Activated naive CD4-positive, alpha-beta T cell treated with anti-CD3 and anti-CD28 coated beads, Interleukin-2, amount 10 ng/mL, durations not matched to agents 7 days and 5 days (primary cell): ENCODE measurements around the gene TRUB1.
"Not testable (repeated sequence)": the region's sequence is repeated elsewhere in the genome, so short reads cannot be mapped to it uniquely, and the experiment has no call there.

Experiments
- CTCF ChIA-PET: fragments of 350-600 bp; sonication (Branson Sonifier 250); formaldehyde crosslinking; loops from one replicate; lab custom pipeline; 2021; ENCODE audit warnings: antibody characterized with exemption; lab: Charles Lee
- DNase-seq: peaks from one replicate; pipeline ENCODE4 v3.0.0-alpha.2; 2020
- H3K27ac Mint-ChIP-seq: one replicate; pipeline ENCODE4 v1.8.0; 2021; ENCODE audit warnings: mild to moderate bottlenecking, moderate library complexity, mixed read lengths
- H3K27me3 Mint-ChIP-seq: one replicate; pipeline ENCODE4 v1.8.0; 2021; ENCODE audit warnings: mild to moderate bottlenecking, mixed read lengths
- H3K36me3 Mint-ChIP-seq: one replicate; pipeline ENCODE4 v1.8.0; 2021; ENCODE audit warnings: mixed read lengths
- H3K4me1 Mint-ChIP-seq: one replicate; pipeline ENCODE4 v1.8.0; 2021; ENCODE audit warnings: mixed read lengths
- H3K4me3 Mint-ChIP-seq: one replicate; pipeline ENCODE4 v1.8.0; 2021; ENCODE audit warnings: mild to moderate bottlenecking, moderate library complexity, mixed read lengths
- H3K9me3 Mint-ChIP-seq: one replicate; pipeline ENCODE4 v1.8.0; 2021; ENCODE audit warnings: mixed read lengths

Gene TRUB1

GRCh38 chr10:114933588-114933987 lies 4.4 kb upstream of the TRUB1 start:
- H3K9me3 Mint-ChIP-seq: peaks cover 6% of the 10 kb centered on the region
- H3K27ac Mint-ChIP-seq: no peak overlapping the region
- DNase-seq: no peak
- no peaks in the 10 kb centered on the region for H3K36me3 Mint-ChIP-seq
- H3K4me1 Mint-ChIP-seq: peaks cover 2% of the 10 kb centered on the region
- no peak overlapping the region for H3K4me3 Mint-ChIP-seq
- H3K27me3 Mint-ChIP-seq: peaks cover 4% of the 10 kb centered on the region
- CTCF ChIA-PET: interaction anchor here (1.4 kb wide), 1 partner anchor 54 kb away, joined by 3 read pairs; no protein-coding TSS in a partner anchor

- H3K27me3 Mint-ChIP-seq, H3K4me1 Mint-ChIP-seq, DNase-seq, H3K36me3 Mint-ChIP-seq, H3K9me3 Mint-ChIP-seq, H3K4me3 Mint-ChIP-seq, H3K27ac Mint-ChIP-seq: not testable (repeated sequence)
- CTCF ChIA-PET: interaction anchor here (1.4 kb wide), 1 partner anchor 54 kb away, joined by 3 read pairs; no protein-coding TSS in a partner anchor
These were observed 4.0 kb upstream of the TRUB1 start for GRCh38 chr10:114933995-114934394.

- H3K27me3 Mint-ChIP-seq: no peaks in the 10 kb centered on the region
- H3K4me1 Mint-ChIP-seq: peaks cover 22% of the 10 kb centered on the region
- H3K4me3 Mint-ChIP-seq: peak overlapping the region; percentile 97
- H3K9me3 Mint-ChIP-seq: no peaks in the 10 kb centered on the region
- CTCF ChIA-PET: interaction anchor here (1.1 kb wide), 1 partner anchor 61 kb away, joined by 3 read pairs; no protein-coding TSS in a partner anchor
- no peak for DNase-seq
- peaks cover 9% of the 10 kb centered on the region for H3K36me3 Mint-ChIP-seq
- peak overlapping the region; percentile 95 for H3K27ac Mint-ChIP-seq
These were observed 830 bp downstream of the TRUB1 start for GRCh38 chr10:114938856-114939193.

GRCh38 chr10:114940735-114941134 lies 2.7 kb downstream of the TRUB1 start:
- Mint-ChIP-seq H3K4me3 (no peak overlapping the region), H3K4me1 (peaks cover 22% of the 10 kb centered on the region), H3K36me3 (peaks cover 17% of the 10 kb centered on the region), H3K9me3 (no peaks in the 10 kb centered on the region), H3K27ac (no peak overlapping the region), H3K27me3 (no peaks in the 10 kb centered on the region)
- CTCF ChIA-PET: no interaction called here
- no peak for DNase-seq

GRCh38 chr10:114943000-114943399 lies 5.0 kb downstream of the TRUB1 start:
- CTCF ChIA-PET: interaction anchor here (1.1 kb wide), 1 partner anchor 66 kb away, joined by 3 read pairs; no protein-coding TSS in a partner anchor
- Mint-ChIP-seq H3K4me3 (no peak overlapping the region), H3K27me3 (no peaks in the 10 kb centered on the region)

DNA sequence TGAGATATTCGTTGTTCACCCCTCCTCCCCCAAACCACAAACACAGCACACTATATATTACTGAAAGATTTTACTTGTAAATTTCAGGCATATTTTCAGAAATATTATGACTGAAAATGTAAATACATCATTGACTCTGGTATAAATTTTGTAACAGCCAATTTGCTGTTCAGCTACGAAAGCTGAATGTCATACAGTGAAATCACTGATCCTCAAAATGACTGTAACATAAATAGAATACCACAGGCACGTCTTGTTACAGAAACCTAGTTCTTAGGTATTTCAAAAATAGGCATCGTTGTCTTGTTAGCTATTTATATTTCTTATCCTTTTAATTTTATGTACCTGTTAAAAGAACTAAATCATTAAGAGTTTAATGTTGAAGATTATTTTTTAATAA lies 15.1 kb downstream of the TRUB1 start:
- H3K4me3 Mint-ChIP-seq: no peak overlapping the region
- peaks cover 11% of the 10 kb centered on the region for H3K4me1 Mint-ChIP-seq
- no peaks in the 10 kb centered on the region for H3K9me3 Mint-ChIP-seq
- no peaks in the 10 kb centered on the region for H3K27me3 Mint-ChIP-seq
- DNase-seq: no peak
- peaks cover 31% of the 10 kb centered on the region for H3K36me3 Mint-ChIP-seq
- H3K27ac Mint-ChIP-seq: no peak overlapping the region
- CTCF ChIA-PET: no interaction called here

More at GRCh38 chr10:114943000-114943399, 5.0 kb downstream of the TRUB1 start:
- Mint-ChIP-seq H3K27ac (no peak overlapping the region), H3K9me3 (no peaks in the 10 kb centered on the region), H3K36me3 (peaks cover 22% of the 10 kb centered on the region), H3K4me1 (peaks cover 21% of the 10 kb centered on the region)
- DNase-seq: no peak

DNA sequence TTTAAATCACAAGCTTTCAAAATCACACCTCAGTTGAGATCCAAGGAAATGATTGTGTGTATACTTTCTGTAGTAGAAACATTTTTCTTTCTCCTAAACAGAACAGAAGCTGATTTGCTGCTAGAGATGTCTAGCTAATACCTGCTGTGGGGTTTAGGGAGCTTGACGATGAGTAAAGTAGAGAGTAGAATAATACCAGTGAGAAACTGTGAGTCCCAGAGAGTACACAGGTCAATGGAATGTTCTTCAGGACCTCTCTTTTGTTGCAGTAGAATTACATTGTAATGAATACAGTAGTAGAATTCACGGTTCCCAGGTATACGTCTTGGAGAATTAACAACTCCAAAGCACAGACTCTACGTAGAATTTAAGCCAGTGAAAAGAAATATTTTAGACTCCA lies 18.0 kb downstream of the TRUB1 start:
- Mint-ChIP-seq H3K9me3 (no peaks in the 10 kb centered on the region), H3K36me3 (peaks cover 23% of the 10 kb centered on the region), H3K27ac (no peak overlapping the region), H3K4me3 (no peak overlapping the region), H3K27me3 (no peaks in the 10 kb centered on the region), H3K4me1 (peaks cover 11% of the 10 kb centered on the region)
- no peak for DNase-seq
- CTCF ChIA-PET: no interaction called here

GRCh38 chr10:114956466-114956865 lies 18.5 kb downstream of the TRUB1 start:
- Mint-ChIP-seq H3K27me3 (no peaks in the 10 kb centered on the region), H3K27ac (no peak overlapping the region), H3K4me3 (no peak overlapping the region), H3K36me3 (peaks cover 27% of the 10 kb centered on the region), H3K4me1 (peaks cover 11% of the 10 kb centered on the region), H3K9me3 (no peaks in the 10 kb centered on the region)
- CTCF ChIA-PET: no interaction called here
- DNase-seq: no peak

DNA sequence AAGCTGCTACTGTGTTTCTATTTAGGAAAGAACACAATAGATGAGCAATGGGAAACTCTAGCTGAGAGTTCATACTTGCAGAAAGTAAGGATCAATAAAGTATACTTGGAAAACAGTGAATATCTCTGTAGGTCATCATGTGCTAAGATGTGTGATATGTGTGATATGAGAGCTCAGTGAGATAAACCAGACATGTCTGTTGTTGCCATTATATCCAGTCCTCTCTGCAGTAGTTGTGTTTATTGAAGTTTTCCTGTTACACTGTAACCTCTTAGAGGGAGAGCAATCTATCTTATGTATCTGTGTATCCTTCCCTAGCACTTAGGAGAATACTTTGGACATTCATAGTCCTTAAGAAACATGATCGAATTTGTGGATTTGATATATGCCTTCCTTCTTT lies 19.1 kb downstream of the TRUB1 start:
- Mint-ChIP-seq H3K4me3 (no peak overlapping the region), H3K4me1 (peaks cover 11% of the 10 kb centered on the region), H3K27ac (no peak overlapping the region), H3K27me3 (no peaks in the 10 kb centered on the region), H3K9me3 (no peaks in the 10 kb centered on the region), H3K36me3 (peaks cover 27% of the 10 kb centered on the region)
- no peak for DNase-seq
- CTCF ChIA-PET: no interaction called here

GRCh38 chr10:114957673-114958072 lies 19.7 kb downstream of the TRUB1 start:
- Mint-ChIP-seq H3K27ac (no peak overlapping the region), H3K36me3 (peaks cover 30% of the 10 kb centered on the region), H3K27me3 (no peaks in the 10 kb centered on the region), H3K4me3 (no peak overlapping the region), H3K4me1 (peaks cover 11% of the 10 kb centered on the region), H3K9me3 (no peaks in the 10 kb centered on the region)
- CTCF ChIA-PET: no interaction called here
- DNase-seq: no peak

GRCh38 chr10:114962441-114962840 lies 24.4 kb downstream of the TRUB1 start:
- H3K4me3 Mint-ChIP-seq: no peak overlapping the region
- DNase-seq: no peak
- H3K4me1 Mint-ChIP-seq: no peaks in the 10 kb centered on the region
- CTCF ChIA-PET: no interaction called here
- no peaks in the 10 kb centered on the region for H3K9me3 Mint-ChIP-seq
- no peaks in the 10 kb centered on the region for H3K27me3 Mint-ChIP-seq
- H3K36me3 Mint-ChIP-seq: peaks cover 32% of the 10 kb centered on the region
- H3K27ac Mint-ChIP-seq: no peak overlapping the region

DNA sequence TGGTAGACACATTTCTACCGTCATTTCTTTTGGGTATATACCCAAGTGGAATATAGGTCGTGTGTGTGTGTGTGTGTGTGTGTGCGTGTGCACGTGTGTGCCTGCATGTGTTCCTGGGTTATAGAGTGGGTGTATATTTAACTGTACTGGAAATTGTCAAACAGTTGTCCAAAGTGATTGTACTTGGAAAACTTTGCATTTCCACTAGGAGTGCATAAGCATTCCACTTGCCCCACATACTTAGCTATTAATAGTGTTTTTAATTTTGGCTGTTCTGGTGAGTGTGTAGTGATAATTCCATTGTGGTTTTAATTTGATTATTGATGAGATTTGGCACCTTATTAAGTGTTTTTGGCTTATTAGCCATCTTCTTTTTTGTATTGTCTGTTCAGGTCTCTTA lies 25.9 kb downstream of the TRUB1 start:
- no peaks in the 10 kb centered on the region for H3K9me3 Mint-ChIP-seq
- H3K27ac Mint-ChIP-seq: no peak overlapping the region
- H3K36me3 Mint-ChIP-seq: peaks cover 32% of the 10 kb centered on the region
- CTCF ChIA-PET: no interaction called here
- no peak overlapping the region for H3K4me3 Mint-ChIP-seq
- DNase-seq: no peak
- no peaks in the 10 kb centered on the region for H3K4me1 Mint-ChIP-seq
- no peaks in the 10 kb centered on the region for H3K27me3 Mint-ChIP-seq

DNA sequence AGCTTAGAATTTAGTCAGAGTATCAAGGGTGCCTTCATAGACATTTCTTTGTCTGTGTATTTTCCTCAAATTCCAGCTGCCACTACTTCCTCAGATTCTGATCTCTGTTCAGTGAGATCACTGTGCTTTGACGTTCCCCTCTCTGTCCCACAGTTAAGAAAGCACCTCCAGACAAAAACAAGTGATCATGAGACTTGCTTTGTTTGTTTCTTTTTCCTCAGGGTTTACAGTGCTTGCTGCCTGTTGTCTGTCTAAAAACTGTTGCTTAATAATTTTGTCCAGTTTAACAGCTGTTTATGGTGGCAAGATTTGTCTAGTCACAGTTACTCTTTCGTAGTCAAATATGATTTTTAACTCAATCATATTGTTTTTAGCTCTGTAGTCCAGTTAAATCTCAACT lies 29.1 kb downstream of the TRUB1 start:
- H3K36me3 Mint-ChIP-seq: peaks cover 20% of the 10 kb centered on the region
- H3K9me3 Mint-ChIP-seq: no peaks in the 10 kb centered on the region
- CTCF ChIA-PET: interaction anchor here (1.0 kb wide), 1 partner anchor 19 kb away, joined by 3 read pairs; no protein-coding TSS in a partner anchor
- H3K27ac Mint-ChIP-seq: no peak overlapping the region
- no peak overlapping the region for H3K4me3 Mint-ChIP-seq
- DNase-seq: no peak
- peaks cover 11% of the 10 kb centered on the region for H3K4me1 Mint-ChIP-seq
- H3K27me3 Mint-ChIP-seq: no peaks in the 10 kb centered on the region

- CTCF ChIA-PET: no interaction called here
- peaks cover 11% of the 10 kb centered on the region for H3K4me1 Mint-ChIP-seq
- H3K9me3 Mint-ChIP-seq: no peaks in the 10 kb centered on the region
- DNase-seq: no peak
- H3K4me3 Mint-ChIP-seq: no peak overlapping the region
- no peaks in the 10 kb centered on the region for H3K27me3 Mint-ChIP-seq
- H3K36me3 Mint-ChIP-seq: peaks cover 13% of the 10 kb centered on the region
- H3K27ac Mint-ChIP-seq: no peak overlapping the region
These were observed 32.5 kb downstream of the TRUB1 start for GRCh38 chr10:114970515-114970914.

DNA sequence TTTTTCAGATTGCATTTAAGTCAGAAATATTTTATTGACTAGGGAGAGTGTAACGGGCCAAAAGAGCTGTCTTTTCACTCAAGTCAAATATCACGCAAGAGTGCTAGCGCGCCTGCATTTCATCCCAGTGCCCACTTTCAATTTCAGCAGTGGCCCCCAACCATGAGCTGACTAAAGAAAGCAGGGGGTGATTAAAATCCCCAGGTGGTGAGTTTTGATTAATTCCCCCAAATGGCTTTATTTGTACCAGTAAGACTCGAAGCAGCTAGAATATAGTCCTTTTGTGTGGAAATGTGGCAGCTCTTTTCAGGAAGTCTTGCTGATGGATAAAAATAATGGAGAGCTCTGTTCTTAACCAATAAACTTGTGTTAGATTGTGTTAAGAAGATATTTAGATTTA lies 35.3 kb downstream of the TRUB1 start:
- CTCF ChIA-PET: no interaction called here
- no peak for DNase-seq
- Mint-ChIP-seq H3K9me3 (no peaks in the 10 kb centered on the region), H3K27me3 (no peaks in the 10 kb centered on the region), H3K36me3 (peaks cover 13% of the 10 kb centered on the region), H3K27ac (no peak overlapping the region), H3K4me3 (no peak overlapping the region), H3K4me1 (peaks cover 11% of the 10 kb centered on the region)
